ENCODE measurements around the gene EYS.

The EYS gene

DNA sequence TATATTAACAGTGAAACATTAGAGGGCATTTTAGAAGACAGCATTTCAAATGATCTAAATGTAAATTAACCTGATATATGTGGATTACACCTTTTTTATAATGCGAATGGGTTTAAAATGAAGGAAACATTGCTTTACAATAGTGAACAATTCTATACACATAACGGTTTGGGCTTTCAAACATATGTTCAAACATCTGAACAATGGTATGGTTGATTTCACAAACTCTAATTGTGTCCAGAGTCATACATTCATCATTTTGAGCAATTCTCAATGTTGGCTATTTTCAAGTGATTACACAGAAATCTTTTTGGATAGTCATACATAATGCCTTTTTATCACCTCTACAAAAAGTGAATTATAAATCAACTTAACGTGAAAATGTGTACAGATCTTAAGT lies 1493.3 kb downstream of the EYS start:
- no peak for DNase-seq

DNA sequence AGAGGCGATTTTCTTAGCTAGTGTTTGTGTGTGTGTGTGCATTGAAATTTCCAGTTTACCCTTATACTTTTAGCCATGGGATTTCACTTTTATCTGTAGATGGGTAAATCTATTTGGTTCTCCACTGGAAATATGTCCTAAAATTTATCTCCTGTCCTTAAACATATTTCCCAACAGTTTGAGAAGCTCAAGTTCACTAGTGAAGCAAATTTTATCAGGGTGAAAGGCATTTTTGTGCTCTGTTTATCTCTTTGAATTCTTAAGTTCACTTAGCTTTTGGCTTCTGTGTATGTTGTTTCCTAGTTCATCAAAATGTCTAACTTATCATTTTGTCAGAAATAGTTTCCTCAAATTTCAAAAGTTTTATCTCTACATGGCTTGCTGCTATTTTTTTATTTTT lies 1509.8 kb downstream of the EYS start:
- DNase-seq: no peak

DNA sequence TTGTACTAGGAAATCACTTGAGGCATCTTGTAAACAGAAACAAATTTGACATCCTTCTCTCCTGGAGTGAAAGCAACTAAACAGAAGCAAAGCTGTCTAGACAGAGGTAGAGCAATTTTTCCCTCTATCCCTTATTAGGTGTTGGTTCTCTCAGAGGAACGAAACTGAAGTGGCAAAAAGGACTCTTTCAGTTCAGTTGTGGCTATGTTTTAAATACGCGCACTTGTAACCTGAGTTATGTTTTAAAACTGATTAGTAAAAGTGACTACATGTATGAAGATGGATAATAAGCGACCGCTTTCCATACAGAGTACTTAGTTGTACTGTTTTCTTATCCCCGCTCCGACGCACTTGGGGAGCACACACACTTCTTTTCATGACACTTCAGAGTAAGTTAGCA lies 1520.4 kb downstream of the EYS start:
- no peak for DNase-seq

DNA sequence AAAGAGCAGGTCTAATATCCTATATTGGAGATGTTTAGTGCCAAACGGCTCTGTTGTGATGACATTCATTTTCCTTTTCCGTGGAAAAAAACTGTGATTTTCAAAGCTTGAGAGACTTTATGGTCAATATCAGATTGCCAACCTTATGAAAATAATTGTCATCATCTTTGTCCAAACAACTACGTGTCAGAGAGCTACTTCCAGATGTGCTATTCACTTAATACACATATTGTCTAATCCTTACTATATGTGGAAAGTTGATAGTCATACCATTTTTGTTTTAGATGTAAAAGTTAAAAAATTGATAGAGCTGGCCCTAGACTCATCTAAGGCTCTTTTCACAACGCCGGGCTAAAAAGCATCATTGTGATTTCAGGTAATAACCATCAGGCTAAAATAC lies 1521.4 kb downstream of the EYS start:
- no peak for DNase-seq

DNA sequence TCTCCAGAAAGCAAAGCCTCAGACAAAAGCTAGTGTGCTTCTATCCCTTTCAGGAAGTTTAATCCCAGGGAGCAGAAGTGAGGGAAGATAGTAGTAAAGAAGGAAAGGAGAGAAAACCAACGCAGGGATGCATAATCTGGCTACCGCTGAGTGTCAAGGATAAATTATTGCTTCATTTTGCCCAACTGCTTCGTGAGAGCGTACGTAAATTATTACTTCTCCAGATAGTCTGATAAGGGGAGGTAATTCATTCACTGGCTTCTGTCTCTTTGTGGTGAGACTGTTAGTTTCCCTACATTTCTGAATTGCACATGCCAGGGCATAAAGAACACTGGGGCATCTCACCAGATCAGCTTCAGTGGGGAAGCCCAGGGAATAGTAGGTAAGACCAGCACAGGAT lies 1531.7 kb downstream of the EYS start:
- DNase-seq: no peak

DNA sequence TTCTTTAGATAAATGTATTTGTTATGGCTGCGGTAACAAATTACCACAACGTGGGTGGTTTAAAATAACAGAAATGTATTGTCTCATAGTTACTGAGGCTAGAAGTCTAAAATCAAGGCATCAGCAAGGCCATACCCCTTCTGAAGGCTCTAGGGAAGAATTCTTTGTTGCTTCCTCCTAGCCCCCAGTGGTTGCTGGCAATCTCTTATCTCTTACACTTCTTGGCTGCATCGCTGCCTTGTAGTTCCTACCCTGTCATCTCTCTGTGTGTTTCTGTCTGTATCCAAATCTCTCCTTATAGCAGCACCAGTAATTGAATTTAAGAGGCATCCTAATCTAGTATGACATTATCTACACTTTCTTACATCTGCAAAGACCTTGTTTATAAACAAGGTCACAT lies 1536.7 kb downstream of the EYS start:
- DNase-seq: no peak

DNA sequence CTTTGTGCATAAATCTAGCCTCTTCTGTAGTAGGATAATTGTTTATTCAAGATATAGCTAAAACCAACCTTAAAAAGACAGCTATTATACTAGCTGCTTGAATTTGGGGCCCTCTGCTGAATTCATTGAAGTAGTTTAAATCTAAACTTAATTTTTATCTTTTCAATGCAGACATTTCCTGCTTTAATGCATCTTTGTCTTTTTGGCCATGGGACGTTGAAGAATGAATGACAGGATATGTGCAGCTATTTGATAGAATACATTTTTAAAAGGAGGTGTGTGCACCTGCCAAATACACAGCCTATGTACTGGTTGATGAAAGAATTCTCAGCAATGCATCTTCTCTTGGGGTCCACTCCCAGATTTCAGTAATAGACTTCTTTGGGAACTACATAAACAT lies 1546.5 kb downstream of the EYS start:
- DNase-seq: no peak

DNA sequence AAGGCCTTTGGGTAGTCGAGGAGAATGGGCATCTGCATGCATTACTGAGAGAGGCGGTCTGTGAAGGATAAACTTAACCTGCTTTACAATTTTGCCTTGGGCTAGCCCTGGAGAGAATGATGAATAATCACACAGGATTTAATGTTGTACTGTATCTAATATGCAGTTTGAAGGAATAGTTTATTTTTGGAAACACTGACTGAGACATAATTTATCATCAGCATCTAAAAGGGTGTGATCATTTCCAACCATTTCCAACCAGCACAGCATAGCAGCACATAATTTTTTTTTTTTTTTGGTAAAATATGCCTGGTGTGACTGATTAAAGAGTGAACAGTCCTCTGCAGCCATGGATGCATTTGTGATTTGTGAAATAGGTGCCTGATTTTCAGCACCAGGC lies 1552.0 kb downstream of the EYS start:
- no peak for DNase-seq

DNA sequence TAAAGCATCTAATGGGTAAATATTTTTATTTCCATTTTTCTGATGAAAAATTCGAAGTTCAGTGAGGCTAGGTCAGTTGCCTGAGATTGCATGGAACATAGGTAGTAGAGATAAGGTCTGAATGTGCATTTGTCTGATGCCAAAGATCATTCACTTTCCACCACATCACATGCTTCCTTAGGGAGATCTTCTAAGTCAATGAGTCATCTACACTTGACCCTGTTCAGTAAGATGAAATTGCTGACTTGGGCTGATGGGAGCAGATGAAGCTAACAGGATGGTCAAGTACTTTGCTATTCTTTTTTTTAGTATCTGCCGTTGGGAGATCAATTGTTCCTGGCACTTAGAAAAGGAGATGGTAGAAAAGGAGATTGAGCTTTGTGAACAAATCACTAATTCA lies 1560.2 kb downstream of the EYS start:
- no peak for DNase-seq

DNA sequence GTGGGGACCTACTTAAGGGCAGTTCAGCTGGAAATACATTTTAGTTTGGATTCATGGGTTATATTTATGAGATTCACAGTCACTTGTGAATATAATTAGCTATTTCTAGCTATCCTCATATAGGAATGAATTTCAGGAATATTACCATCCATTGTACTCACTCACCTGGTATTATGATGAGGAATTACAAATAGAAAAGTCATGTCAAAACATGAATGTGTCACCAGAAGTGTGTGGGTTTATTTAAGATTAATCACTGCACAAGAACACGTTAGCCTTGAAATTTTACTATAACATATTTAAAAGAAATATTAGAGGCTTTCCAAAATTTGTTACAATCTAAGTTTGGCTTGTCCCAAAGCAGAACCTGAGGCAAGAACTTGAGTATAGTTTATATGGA lies 1560.9 kb downstream of the EYS start:
- DNase-seq: no peak

DNA sequence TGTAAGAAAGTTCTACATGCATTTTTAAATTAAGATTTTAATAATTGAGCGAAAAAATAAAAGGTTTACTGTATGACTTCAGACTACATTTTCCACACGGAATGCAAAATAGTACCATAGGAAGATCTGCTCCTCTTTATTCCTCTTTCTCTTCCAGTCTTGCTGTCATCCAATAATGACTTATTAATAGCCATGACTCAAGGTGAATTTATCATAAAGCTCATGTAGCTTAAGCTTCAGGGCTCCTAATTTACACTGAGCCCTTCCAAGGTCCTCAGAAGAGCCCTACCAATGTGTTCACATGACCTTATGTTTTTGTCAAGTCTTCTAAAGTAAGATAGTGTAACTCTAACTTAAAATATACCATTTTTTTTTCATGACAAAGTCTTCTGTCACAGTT lies 1561.4 kb downstream of the EYS start:
- no peak for DNase-seq

DNA sequence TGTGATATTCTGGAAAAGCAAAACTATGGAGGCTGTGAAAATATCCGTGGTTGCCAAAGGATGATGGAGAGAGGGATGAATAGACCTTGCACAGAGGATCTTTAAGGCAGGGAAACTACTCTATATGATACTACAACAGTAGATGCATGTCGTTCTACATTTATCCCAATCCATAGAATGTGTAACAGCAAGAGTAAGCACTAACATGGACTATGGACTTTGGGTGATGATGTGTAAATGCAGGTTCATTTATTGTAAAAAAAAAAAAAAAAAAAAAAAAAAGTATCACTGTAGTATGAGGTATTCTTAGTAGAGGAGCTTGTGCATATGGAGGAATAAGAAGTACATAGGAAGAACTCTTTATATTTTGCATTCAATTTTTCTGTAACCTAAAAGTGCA lies 1563.9 kb downstream of the EYS start:
- DNase-seq: no peak

DNA sequence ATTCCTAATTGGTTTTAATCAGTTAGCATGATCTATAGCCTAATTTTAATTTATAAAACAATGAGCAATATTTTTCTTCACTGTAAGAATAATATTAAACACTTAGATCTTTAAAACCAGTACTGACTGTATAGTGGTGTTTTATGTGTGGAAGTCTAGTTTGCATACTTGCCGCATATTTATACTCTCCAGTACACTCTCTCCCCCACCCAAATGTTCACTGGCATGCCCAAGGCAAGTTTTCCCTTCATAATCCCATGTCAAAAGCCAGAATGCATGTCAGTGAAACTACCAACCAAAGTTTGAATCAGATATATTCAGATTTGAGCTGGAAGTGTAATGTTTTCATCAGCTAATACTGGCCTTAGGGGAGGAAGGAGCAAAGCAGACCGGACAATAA lies 1565.3 kb downstream of the EYS start:
- DNase-seq: no peak

DNA sequence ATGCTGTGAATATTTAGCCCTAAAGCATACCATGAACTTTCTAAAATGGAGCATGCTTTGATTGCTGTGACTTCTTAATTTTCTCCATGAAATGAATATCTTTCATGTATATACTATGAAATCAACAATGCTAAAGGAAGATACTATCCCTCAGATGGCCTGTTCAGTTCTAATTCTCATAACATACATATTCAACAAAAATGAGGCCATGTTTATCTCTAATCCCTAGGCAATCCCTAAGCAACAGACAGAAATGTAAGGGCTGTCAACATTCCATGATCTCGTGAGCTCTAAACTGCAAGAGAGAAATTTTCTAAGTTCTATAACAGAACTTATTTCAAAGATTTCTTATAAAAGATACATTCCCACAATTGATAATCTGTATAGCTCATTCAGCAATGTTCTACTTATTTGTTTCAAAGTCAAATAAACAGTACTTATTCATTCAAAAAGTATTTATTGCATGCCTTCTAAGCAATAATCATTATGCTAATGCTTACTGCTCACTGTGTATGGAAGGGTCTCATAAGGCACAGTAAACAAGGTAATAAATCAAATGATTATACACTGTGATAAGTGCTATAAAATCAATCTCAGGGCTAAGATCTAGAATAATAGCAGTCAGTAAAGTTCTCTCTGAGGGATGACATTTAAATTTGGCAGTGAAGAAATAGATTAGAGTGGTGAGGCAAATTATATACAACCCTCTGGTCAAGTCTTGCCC lies 1578.6 kb downstream of the EYS start:
- no peak for DNase-seq

DNA sequence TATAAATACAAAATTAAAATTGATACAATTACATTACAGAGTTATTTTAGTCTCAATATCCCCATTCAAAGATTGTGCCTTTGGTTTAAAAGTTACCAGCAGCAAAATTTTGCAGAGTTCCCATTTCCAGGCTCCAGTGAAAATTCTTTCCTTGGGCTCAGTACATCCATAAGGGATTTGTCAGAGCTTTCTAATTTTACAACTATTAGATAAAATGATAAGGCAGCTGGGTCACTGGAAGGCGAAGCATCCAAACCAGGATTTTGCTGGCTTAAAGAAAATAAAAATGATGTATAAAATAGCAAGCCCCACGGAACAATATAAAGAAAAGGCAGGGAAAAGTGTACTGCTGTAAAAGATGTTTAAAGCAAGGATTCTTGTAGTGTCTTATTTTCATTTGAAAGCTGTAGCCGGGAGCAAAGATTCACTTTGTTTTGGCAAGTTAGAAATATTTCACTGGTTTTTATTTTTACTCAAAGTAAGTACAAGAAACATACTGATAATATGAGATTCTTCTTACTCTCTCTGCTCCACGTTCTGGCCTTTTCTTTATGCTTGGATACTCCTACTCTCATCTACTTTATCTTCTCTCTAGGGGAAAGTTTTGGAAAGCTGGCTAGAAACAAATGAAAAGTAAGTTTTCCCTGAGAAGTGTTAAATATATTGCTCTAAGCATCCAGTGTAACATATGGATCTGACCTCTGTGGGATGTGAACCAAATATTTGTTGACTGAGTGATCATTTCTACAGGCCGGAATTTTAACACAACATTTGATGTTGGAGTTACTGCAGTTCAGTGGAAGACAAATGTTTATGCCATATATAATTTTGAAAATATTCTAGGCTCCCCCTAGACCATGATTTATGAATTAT lies 1583.0 kb downstream of the EYS start:
- no peak for DNase-seq

DNA sequence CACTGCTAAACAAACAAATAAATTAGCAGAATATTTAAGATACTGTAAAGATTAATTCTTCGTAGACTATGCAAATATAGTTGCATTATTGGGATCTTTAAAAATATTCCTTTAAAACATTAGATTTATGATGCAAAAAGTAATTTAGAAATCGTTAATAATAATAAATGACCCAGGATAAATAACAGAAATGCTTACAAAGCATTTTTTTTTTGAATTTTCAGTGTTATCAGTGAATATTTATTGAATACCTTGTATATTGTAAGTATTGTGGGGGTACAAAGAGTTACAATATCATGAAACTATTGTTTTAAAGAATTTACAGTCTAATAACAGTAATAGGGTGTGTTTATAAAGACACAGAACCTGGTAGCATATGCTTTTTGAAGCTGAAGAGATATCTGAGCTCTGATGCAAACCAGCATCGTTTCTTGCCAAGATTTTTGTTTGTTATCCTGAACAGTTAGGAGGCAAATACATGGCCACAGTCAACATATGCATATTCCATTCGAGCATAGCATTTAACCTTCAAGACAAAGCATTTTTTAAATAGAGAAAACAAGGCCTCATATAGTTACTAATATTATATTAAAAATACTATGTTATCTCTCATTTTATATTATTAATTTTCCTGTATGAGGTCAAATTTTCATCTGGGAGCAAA lies 1584.2 kb downstream of the EYS start:
- no peak for DNase-seq

DNA sequence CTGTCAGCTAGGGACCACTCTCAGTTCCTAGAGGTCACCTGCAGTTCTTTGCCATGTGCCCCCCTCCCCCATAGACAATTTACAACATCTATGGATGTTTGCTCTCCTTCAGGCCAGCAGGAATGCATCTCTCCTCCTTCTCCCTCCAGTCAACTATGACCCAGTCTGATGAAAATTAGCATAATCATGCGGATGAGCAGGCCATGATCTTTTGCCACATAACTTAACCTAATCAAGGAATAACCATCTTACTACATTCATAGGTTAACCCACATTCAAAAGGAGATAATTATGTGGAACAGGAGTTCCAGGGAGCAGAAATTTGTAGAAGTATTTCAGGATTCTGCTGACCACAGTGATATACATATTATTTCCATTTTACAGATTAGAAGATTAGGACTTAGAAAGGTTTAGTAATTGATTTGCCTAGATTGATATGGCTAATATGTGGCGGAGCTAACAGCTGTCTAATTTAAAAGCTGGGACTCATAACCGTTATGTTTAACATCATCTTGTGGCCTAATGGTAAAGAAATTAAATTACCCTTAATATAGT lies 1585.9 kb downstream of the EYS start:
- no peak for DNase-seq

DNA sequence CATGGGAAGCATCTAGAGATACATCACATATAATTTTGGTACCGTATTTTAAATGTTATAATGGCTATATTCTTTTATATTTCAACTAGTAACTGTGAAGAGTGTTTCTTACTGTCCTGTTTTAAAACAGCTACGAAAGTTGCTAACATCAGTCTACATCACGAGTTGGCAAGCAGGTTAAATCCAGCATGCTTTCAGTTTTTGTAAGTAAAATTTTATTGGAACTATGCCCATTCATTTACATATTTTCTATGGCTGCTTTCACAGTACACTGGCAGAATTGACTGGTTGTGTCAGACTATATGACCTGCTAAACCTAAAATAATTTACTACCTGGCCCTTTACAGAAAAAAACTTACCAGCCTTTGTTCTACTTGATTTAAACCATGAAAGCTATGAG lies 1593.3 kb downstream of the EYS start:
- no peak for DNase-seq

DNA sequence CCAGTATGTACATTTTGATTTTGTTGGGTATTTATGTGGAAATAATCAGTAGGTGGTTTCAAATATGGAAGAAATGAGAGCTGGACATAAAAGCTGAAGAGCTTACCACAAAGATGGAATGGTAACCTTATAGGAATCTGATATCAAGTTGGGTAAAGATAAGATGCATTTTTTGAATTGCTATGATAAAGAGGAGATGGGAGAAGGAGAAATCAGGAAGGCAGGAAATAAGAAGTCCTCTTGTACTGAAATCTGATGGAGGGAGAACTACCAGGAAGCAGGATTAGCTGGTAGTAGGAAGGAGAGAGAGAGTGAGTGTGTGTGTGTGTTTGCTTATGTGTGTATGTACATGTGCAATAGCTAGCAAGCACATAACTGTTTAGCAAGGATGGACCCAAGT lies 1603.0 kb downstream of the EYS start:
- no peak for DNase-seq

DNA sequence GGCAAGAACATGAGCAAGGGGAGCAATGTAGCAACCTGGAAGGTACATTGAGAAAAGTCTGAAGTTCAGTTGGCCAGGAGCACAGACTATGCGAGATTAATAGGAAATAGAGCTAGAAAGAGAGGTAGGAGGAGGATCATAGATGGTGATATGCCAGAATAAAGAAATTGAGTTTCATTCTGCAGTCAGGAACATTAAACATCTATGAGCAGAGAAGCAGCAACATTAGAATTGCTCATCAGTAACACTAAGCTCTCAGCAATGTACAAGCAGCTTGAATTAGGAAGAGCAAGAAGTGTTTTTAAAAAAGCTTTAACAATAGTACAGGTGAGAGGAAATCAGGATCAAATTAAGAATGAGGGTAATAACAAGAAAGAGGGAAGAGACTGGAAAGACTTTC lies 1603.5 kb downstream of the EYS start:
- no peak for DNase-seq

DNA sequence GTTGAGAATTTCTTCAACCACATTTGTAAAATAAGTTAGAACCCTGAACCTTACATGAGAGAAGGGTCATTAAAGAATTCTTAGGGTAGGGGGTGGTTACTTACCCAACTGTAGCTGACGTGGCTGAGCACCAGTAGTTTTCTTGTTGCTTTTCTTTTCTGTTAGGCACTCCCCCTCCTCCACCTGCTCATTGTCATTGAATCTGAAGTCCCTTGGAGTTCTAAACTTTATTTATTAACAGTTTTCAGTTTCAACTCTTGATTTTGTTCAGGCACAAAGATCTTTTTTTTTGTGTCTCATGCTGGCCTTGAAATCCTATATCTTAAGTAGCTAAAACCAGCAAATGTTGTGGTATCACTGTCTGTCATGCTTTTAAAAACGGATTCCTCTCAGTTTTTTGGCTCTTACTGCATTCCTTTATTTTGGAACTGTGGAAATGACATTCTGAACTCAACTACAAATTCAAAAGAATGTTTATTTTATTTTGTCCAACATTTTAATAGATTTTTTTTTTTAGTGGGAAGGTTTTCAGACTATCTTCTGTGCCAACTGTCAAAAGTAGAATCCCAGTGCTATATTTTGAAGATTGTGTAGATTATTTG lies 1606.2 kb downstream of the EYS start:
- DNase-seq: no peak

DNA sequence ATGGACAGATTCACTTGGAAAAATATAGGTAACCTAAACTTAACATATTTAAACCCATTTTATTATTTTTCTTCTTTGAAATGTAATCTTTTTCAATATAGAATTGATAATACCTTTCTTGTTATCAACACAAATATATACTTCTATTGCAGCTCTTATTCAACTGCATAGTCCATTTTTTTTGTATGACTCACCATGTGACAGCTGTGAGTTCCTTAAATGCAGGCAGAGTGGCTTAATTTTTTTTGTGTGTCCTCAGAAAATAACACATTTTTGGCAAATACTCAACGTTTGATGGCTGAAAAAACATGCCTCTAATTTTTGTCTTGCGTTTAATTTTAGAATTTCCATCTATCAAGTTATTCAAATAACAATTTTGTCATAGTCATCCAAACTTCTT lies 1616.7 kb downstream of the EYS start:
- no peak for DNase-seq

DNA sequence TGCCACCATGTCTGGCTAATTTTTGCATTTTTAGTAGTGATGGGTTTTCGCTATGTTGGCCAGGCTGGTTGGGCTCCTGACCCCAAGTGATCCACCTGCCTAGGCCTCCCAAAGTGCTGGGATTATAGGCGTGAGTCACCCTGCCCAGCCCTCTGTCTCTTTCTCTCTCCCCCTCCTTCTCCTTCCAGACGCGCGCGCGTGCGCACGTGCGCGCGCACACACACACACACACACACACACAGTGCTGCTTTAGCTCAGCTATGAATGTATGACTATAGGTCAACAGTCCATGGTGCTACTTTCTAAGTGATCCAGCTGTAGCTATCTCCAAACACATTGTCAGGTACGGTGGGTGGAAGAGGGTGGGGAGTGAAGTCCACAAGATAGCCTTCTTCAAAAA lies 1621.9 kb downstream of the EYS start:
- no peak for DNase-seq
